HL-60 (cell line): ENCODE data around the gene SPIRE2.

Experiments used
- POLR2AphosphoS5 ChIP-seq: IDR thresholded peaks from 2 replicates; pipeline ENCODE4 v1.6.1; 2012; ENCODE audit warnings: low read depth
- TF ChIP-seq, protein P1 (sequence below): IDR thresholded peaks from one replicate; pipeline ENCODE4 v1.5.1; 2011; ENCODE audit warnings: low read length, control low read depth, inconsistent platforms; ENCODE audit not compliant: insufficient read depth

DNA sequence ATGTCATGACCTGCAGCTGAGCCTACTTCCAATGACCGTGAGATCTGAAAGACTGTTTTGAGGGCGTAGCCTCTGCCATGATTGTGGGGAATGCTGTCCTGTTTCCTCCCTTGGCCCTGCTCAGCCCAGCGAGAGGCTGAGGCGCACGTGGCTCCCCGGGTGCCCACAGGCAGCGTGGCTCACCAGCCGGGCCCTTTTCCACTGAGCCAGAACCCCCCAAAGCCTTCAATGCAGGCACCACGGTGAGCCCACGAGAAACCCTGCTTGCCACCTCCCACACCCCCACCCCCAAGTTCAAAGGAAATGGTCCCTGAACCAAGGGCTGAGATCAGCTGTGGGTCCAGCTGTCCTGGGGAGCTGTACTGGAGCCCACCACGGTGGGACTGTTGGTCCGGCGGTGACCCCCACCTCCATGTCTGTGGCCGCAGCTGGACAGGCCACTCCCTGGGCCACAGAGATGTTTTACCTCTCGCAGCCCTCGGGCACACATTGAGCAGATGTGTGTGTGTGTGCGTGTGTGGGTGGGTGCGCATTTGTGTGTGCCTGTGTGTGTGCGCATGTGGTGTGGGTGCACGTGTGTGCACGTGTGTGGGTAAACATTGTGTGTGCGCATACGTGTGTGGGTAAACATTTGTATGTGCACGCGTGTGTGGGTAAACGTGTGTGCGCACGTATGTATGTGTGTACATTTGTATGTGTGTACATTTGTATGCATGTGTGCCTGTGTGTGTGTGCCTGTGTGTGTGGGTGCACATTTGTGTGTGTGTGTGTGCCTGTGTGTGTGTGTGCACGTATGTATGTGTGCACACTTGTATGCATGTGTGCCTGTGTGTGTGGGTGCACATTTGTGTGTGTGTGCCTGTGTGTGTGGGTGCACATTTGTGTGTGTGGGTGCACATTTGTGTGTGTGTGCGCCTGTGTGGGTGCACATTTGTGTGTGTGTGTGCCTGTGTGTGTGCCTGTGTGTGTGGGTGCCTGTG lies 85.4 kb downstream of the SPIRE2 start:
- TF ChIP-seq, protein P1, sequence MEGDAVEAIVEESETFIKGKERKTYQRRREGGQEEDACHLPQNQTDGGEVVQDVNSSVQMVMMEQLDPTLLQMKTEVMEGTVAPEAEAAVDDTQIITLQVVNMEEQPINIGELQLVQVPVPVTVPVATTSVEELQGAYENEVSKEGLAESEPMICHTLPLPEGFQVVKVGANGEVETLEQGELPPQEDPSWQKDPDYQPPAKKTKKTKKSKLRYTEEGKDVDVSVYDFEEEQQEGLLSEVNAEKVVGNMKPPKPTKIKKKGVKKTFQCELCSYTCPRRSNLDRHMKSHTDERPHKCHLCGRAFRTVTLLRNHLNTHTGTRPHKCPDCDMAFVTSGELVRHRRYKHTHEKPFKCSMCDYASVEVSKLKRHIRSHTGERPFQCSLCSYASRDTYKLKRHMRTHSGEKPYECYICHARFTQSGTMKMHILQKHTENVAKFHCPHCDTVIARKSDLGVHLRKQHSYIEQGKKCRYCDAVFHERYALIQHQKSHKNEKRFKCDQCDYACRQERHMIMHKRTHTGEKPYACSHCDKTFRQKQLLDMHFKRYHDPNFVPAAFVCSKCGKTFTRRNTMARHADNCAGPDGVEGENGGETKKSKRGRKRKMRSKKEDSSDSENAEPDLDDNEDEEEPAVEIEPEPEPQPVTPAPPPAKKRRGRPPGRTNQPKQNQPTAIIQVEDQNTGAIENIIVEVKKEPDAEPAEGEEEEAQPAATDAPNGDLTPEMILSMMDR: no peak
- no peak for TF ChIP-seq POLR2AphosphoS5
